T-helper 1 cell (primary cell): ENCODE results near the gene HS1BP3.

ENCODE experiments used
- DNase-seq, 5 donors: peaks; one replicate each; pipeline ENCODE4 v3.0.0-alpha.2; 2012 to 2020

Gene HS1BP3

DNA sequence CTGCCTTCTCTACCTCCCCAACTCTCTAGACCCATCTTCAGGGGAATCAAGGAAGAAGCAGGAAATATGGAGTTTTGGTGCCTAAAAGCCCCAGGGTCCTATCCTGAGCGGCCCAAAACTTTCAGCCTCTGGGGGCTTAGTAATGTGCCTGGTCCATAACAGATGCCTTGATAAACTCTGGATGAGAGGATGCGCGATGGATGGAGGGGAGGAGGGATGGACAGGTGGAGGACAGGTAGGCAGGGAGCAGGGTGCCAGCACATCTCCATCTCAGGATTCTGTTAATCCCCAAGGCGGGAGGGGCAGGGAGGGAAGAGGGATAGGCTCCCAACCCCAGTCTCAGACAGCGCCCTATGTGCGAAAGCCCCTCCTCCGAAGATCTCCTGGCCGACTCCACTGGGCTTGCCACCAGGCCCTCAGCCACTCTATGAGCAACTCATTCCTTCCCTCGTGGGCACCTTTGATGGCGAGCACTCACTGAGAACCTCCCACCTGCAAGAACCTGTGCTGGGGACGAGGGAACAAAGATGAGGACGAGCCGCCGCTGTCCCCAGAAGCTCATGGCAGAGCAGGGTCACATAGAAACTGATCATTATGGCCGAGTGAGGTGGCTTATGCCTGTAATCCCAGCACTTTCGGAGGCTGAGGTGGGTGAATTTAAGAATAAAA is 23.1 kb downstream of the HS1BP3 start:
- no peak for DNase-seq

DNA sequence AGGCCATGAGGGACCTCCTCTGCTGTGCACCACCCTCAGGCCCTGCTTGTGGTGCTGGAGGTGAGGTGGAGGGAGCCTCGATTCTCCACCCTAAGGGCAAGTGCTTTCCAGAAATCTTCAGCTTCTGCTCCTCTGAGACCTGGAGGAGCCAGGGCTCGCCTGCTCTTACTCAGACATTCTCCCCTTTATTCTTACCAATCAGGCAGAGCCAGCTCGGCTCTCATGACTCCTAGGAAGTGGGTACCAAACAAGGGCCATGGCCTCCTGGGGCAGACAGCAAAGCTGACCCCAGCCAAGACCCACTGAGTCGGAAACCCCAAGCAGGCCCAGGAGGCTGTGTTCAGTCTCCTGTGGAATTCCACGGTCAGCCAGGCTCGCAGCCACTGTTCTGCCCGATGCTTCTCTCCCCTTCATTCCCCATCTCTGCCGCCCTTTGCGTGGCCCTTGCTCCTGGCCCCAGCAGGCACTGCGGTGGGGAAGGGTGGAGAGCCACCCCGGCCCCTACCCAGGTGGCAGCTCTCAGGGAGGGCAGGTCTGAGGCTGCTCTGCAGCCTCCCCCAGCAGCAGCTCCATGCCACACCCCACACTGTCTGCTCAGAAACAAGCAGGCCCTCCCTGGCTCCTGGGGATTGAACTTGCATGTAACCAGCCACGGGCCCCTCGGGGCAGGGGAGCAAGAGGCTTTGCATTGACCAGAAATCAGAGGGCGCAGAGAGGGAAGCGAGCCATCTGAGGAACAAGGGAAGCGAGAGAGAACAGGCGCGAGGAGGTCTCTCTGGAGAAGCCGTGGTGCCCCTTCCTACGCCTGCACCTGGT is 24.0 kb downstream of the HS1BP3 start:
- no peak for DNase-seq

GRCh38 chr2:20626392-20626697 is 24.6 kb downstream of the HS1BP3 start:
- DNase-seq: no peak

- no peak for DNase-seq
These were observed 25.2 kb downstream of the HS1BP3 start for GRCh38 chr2:20625491-20626391.

GRCh38 chr2:20624884-20625485 is 25.9 kb downstream of the HS1BP3 start:
- DNase-seq: no peak

GRCh38 chr2:20624156-20624883 is 26.6 kb downstream of the HS1BP3 start:
- no peak for DNase-seq

DNA sequence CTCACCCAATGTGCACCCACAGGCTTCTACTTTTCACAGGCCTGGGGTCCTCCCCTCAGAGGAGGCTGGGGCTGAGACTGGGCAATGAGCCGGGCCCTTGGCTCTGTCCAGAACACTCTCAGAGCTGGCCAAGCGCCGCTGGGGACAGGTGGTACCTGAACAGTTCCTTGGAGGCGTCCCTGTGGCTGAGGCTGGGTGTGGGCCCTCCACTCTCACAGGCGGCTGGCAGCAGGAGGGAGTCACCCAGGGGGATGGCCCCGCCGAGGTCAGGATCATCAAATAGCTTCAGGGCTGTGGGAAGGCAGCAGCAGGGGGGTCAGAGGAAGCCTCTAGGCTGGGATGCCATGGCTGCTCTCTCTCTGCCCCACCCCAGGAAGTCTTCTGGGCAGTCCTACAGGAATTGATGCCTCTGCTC is 27.1 kb downstream of the HS1BP3 start:
- DNase-seq: no peak

DNA sequence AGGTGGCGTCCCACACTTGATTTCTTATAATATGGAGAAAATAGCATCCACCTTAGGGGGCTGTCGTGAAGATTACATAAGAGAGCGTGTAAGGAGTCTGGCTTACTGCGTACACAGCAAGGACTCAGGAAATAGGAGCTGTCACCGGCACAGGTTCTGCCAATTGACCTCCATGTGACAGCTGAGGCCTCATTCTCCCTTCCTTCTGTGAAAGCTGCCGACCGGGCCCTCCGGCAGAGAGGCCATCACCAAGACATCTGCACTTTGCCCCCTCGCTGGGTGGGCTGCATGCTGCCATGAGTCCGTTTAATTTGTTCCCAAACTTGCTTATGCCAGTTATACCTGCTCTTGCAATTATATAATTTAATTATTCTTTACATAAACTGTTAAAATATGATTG is 27.7 kb downstream of the HS1BP3 start:
- no peak for DNase-seq

- DNase-seq: no peak
These were observed 28.2 kb downstream of the HS1BP3 start for GRCh38 chr2:20622731-20623130.

GRCh38 chr2:20622296-20622686 is 28.6 kb downstream of the HS1BP3 start:
- no peak for DNase-seq

DNA sequence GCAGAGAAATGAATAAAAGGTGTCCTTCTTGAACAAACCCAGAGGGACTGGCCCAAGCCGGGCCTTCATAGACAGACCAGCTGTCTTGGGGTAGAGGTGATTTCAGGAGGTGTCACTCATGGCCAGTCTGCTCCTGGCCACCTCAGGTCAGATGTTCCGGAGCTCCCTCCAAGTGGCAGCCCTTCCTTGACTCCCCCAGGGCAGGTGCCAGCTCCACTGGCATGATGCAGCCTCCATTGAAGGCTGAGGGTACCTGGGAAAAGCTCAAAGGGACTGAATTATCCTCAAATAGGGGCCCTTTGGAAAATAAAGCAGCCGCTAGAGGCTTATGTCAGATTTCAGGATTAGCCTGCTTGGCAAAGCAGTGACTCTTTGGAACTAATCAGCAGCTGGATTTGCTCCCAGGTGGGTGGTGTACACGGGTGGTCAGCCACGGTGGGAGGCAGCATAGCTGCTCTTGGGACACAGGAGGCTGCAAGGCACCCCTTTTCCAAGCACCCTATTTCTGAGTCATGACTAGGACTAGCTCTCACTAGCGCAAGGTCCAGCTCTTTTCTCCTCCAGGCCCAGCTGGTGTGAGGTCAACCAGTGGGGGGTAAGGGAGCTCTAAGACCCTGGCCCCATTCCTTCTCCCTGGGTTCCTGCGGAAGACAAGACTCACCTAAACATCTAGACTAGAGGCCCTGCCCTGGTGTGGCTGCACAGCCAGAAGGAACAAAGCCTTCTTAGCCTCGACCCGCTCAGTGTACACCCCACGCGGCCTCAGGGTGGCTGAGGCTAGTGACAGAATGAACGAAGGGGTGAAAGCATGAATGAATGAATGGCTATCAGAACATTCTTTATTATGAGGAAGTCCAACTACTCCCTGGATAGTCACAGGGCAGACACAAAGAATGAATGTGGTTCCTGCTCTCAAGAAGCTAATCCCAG is 29.3 kb downstream of the HS1BP3 start:
- DNase-seq: no peak

- no peak for DNase-seq
These were observed 30.1 kb downstream of the HS1BP3 start for GRCh38 chr2:20620696-20621365.

DNA sequence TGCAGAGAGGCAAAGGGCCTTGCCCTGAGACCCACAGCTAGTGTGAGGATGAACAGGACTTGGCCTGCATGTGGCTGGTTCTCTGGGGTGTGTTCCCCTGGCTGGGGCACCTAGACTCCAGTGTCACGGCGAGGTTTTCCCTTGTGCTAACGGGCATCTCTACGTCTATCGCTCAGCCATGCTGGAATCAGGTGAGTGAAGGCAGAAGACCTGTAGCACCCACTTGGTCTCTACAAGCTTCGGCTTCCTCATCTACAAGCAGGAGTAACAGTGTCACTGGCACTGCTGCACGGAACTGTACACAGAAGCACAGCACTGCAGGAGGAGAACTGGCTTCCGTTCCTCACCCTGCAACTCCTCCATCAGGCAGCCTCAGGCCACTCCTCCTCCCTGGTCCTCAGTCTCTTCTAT is 30.6 kb downstream of the HS1BP3 start:
- DNase-seq: no peak

- DNase-seq: no peak
These were observed 31.3 kb downstream of the HS1BP3 start for GRCh38 chr2:20619624-20620024.

GRCh38 chr2:20618886-20619521 is 31.9 kb downstream of the HS1BP3 start:
- DNase-seq: no peak

GRCh38 chr2:20618468-20618885 is 32.4 kb downstream of the HS1BP3 start:
- DNase-seq: no peak

GRCh38 chr2:20617892-20618467 is 32.9 kb downstream of the HS1BP3 start:
- no peak for DNase-seq

- no peak for DNase-seq
These were observed 33.8 kb downstream of the HS1BP3 start for GRCh38 chr2:20617081-20617575.

- no peak for DNase-seq
These were observed 34.5 kb downstream of the HS1BP3 start for GRCh38 chr2:20616341-20616871.
